Astrocyte (in vitro differentiated cells and primary cell): ENCODE results near the gene CSNK2A1. TPM values are rescaled to one million over a fixed set of nuclear protein-coding genes. Genes with fewer than 3 reads are reported as not detected.
A peak's percentile ranks its signal among the peaks of the same experiment; 100 is the strongest.

Experiments used
- DNase-seq: peaks from one replicate; pipeline ENCODE4 v3.0.0-alpha.2; 2010; ENCODE audit warnings: low read depth
- FAIRE-seq: peaks from 2 replicates; lab custom pipeline; 2011; peaks lifted over from hg19 to GRCh38; lab: Jason Lieb, UNC
- H2AFZ ChIP-seq: 2 replicates; pipeline ENCODE4 v1.6.0; 2012; ENCODE audit warnings: low read depth, low read length, inconsistent platforms
- H3K27ac ChIP-seq: 2 replicates; pipeline ENCODE4 v1.5.1; 2011; ENCODE audit warnings: low read depth, low read length, inconsistent platforms
- H3K27me3 ChIP-seq: 2 replicates; pipeline ENCODE4 v1.6.0; 2011; ENCODE audit warnings: low read length, inconsistent platforms; ENCODE audit not compliant: insufficient read depth
- H3K36me3 ChIP-seq: 2 replicates; pipeline ENCODE4 v1.5.1; 2011; ENCODE audit warnings: low read length, inconsistent platforms; ENCODE audit not compliant: insufficient read depth
- H3K4me1 ChIP-seq: 2 replicates; pipeline ENCODE4 v1.5.1; 2011; ENCODE audit warnings: low read length, inconsistent platforms; ENCODE audit not compliant: insufficient read depth
- H3K4me2 ChIP-seq: 2 replicates; pipeline ENCODE4 v1.6.0; 2012; ENCODE audit warnings: low read length, inconsistent platforms
- H3K4me3 ChIP-seq: 2 replicates; pipeline ENCODE4 v1.5.1; 2011; ENCODE audit warnings: low read depth, mild to moderate bottlenecking, low read length, inconsistent platforms; ENCODE audit not compliant: insufficient read depth
- H3K79me2 ChIP-seq: 2 replicates; pipeline ENCODE4 v1.6.0; 2012; ENCODE audit warnings: mild to moderate bottlenecking, low read length, inconsistent platforms; ENCODE audit not compliant: insufficient read depth
- H3K9ac ChIP-seq: 2 replicates; pipeline ENCODE4 v1.6.0; 2012; ENCODE audit warnings: mild to moderate bottlenecking, low read length, inconsistent platforms
- H3K9me3 ChIP-seq: 2 replicates; pipeline ENCODE4 v1.5.1; 2012; ENCODE audit warnings: low read depth, mild to moderate bottlenecking, low read length, inconsistent platforms; ENCODE audit not compliant: insufficient read depth
- H4K20me1 ChIP-seq: 2 replicates; pipeline ENCODE4 v1.6.0; 2012; ENCODE audit warnings: low read length, inconsistent platforms; ENCODE audit not compliant: insufficient read depth
- H3K27ac Mint-ChIP-seq: one replicate; pipeline ENCODE4 v1.8.0; 2021; ENCODE audit warnings: mild to moderate bottlenecking, mixed read lengths; ENCODE audit not compliant: unreplicated experiment
- H3K27me3 Mint-ChIP-seq: one replicate; pipeline ENCODE4 v1.8.0; 2021; ENCODE audit warnings: low read depth, mixed read lengths; ENCODE audit not compliant: unreplicated experiment
- H3K36me3 Mint-ChIP-seq: one replicate; pipeline ENCODE4 v1.8.0; 2021; ENCODE audit warnings: low read depth, mixed read lengths; ENCODE audit not compliant: unreplicated experiment
- H3K4me1 Mint-ChIP-seq: one replicate; pipeline ENCODE4 v1.8.0; 2021; ENCODE audit warnings: low read depth, mixed read lengths; ENCODE audit not compliant: unreplicated experiment
- H3K4me3 Mint-ChIP-seq: one replicate; pipeline ENCODE4 v1.8.0; 2021; ENCODE audit warnings: mild to moderate bottlenecking, moderate library complexity, mixed read lengths; ENCODE audit not compliant: unreplicated experiment
- H3K9me3 Mint-ChIP-seq: one replicate; pipeline ENCODE4 v1.8.0; 2021; ENCODE audit warnings: mild to moderate bottlenecking, mixed read lengths; ENCODE audit not compliant: unreplicated experiment
- EZH2 ChIP-seq: IDR thresholded peaks from 2 replicates; pipeline ENCODE4 v1.6.1; 2012; ENCODE audit warnings: mild to moderate bottlenecking, low read length, inconsistent platforms; ENCODE audit not compliant: insufficient read depth
- total RNA-seq: library from RNA; stranded (reverse); gene quantifications from 2 replicates; pipeline ENCODE4 v1.2.1, GENCODE V29; 2021
- TF ChIP-seq, protein P1 (sequence below): IDR thresholded peaks from 2 replicates; pipeline ENCODE4 v1.5.1; 2011; ENCODE audit warnings: low read depth, mild to moderate bottlenecking, inconsistent platforms, low read length, moderate library complexity; ENCODE audit not compliant: insufficient read depth

Gene CSNK2A1
- total RNA-seq, 1 donor from 2014 or later, result 226 TPM

DNA sequence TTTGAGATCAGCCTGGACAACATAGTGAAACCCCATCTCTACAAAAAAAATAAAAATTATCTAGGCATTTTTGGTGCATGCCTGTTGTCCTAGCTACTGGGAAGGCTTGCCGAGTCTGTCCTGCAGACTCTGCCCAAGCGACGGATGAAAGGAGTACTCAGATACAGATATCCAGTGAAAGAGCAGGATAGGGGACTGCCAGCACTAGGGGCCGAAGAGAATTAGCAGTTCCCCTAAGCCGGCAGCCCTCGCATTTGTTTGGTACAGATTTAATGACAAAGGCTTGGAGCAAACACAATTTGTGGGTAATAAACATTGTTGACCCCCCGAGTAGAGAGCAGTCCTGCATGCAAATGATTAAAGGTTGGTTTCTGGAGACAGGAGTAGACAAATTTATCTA is 75.8 kb downstream of the CSNK2A1 start:
- Histone ChIP-seq H3K79me2 (no peaks in the 10 kb centered on the region), H3K4me1 (peaks cover 3% of the 10 kb centered on the region), H3K4me2 (no peak overlapping the region), H3K27ac (no peak overlapping the region), H4K20me1 (no peaks in the 10 kb centered on the region), H3K9ac (no peak overlapping the region), H3K36me3 (no peaks in the 10 kb centered on the region), H3K27me3 (peaks cover 2% of the 10 kb centered on the region), H2AFZ (no peak overlapping the region), H3K4me3 (no peak overlapping the region), H3K9me3 (peaks cover 3% of the 10 kb centered on the region)
- no peak overlapping the region for H3K4me3 Mint-ChIP-seq
- peaks cover 10% of the 10 kb centered on the region for H3K36me3 Mint-ChIP-seq
- H3K27ac Mint-ChIP-seq, result no peak overlapping the region
- H3K4me1 Mint-ChIP-seq, result peaks cover 2% of the 10 kb centered on the region
- TF ChIP-seq, protein P1, sequence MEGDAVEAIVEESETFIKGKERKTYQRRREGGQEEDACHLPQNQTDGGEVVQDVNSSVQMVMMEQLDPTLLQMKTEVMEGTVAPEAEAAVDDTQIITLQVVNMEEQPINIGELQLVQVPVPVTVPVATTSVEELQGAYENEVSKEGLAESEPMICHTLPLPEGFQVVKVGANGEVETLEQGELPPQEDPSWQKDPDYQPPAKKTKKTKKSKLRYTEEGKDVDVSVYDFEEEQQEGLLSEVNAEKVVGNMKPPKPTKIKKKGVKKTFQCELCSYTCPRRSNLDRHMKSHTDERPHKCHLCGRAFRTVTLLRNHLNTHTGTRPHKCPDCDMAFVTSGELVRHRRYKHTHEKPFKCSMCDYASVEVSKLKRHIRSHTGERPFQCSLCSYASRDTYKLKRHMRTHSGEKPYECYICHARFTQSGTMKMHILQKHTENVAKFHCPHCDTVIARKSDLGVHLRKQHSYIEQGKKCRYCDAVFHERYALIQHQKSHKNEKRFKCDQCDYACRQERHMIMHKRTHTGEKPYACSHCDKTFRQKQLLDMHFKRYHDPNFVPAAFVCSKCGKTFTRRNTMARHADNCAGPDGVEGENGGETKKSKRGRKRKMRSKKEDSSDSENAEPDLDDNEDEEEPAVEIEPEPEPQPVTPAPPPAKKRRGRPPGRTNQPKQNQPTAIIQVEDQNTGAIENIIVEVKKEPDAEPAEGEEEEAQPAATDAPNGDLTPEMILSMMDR, result no peak
- FAIRE-seq (no peak), DNase-seq (no peak)
- peaks cover 37% of the 10 kb centered on the region for H3K9me3 Mint-ChIP-seq
- H3K27me3 Mint-ChIP-seq, result peaks cover 3% of the 10 kb centered on the region

DNA sequence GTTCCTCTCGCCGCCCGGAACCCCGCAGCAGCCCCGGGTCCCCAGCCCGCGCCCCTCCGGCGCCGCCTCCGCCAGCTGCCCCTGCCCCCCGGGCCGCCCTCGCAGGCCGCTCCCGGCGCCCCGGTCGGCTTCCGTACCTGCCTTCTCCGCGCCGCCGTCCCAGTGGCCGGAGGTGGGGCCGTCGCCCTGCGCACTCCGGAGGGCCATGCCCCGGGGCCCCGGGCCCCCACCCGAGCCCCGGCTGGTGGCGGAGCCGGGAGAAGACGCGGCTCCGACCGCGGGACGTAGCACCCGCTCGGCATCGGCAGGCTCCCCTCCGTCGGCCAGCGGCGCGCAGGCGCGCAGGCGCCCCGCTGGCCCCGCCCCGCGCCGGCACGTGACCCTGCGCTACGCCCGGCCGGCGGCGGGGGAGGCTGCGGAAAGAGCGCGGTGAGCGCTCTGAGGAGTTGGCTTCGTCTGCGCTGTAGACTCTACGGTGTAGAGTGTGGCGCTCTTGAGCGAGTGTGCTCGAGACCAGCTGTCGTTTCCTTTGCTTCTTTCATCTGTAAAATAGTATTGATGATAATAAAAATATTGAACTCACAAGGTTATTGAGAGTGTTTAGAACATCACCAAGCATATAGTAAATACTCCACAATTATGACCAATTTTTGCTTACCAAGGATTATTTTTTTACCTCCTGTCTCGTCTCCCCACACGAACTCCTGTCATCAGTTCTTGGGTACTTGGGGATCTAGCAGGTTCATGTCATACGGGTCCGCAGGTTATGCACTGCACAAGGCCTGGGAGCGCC is 81.2 kb downstream of the CSNK2A1 start, which contains the start of gene TBC1D20:
TBC1D20 (minus strand) TSS at position 335 of the 793 bp plus-strand sequence; CDS start at position 207, 128 bp downstream.
- Histone ChIP-seq H2AFZ (peak within 1 kb of the TSS; percentile 84), H3K9ac (peak within 1 kb of the TSS; percentile 98), H3K4me2 (peak within 1 kb of the TSS; percentile 99), H3K4me1 (peaks cover 13% of the 10 kb centered on the region), H3K36me3 (no peaks in the 10 kb centered on the region), H3K27ac (peak within 1 kb of the TSS; percentile 81), H3K9me3 (no peaks in the 10 kb centered on the region), H3K79me2 (peaks cover 48% of the 10 kb centered on the region), H4K20me1 (peaks cover 43% of the 10 kb centered on the region), H3K4me3 (peak within 1 kb of the TSS; percentile 99), H3K27me3 (peaks cover 2% of the 10 kb centered on the region)
- peaks cover 20% of the 10 kb centered on the region for H3K4me1 Mint-ChIP-seq
- no peak for TF ChIP-seq EZH2
- TF ChIP-seq, protein P1, result no peak
- peaks cover 8% of the 10 kb centered on the region for H3K36me3 Mint-ChIP-seq
- peak; percentile 63 for DNase-seq
- no peak for FAIRE-seq
- peak within 1 kb of the TSS; percentile 98 for H3K4me3 Mint-ChIP-seq
- H3K9me3 Mint-ChIP-seq, result peaks cover 4% of the 10 kb centered on the region
- H3K27me3 Mint-ChIP-seq, result peaks cover 2% of the 10 kb centered on the region
- H3K27ac Mint-ChIP-seq, result peak within 1 kb of the TSS; percentile 90
